ENCODE data around the gene OR5T1.

Gene OR5T1

GRCh38 chr11:56273854-56274253 lies at the start of gene OR5T1:
Gene OR5T1 (plus strand): TSS chr11:56274154. CDS start chr11:56275639, 1,485 bp downstream.
- no peaks in the 10 kb centered on the region for H3K36me3 ChIP-seq (ENCODE audit: insufficient read depth)
- H3K4me3 ChIP-seq (IDR thresholded peaks at IDR 0.05; ENCODE audit: insufficient read depth, low read depth, low read length) = no peak within 1 kb of the TSS
- H3K4me1 ChIP-seq (ENCODE audit: low read depth, poor library complexity, severe bottlenecking) = no peaks in the 10 kb centered on the region
- no peak within 1 kb of the TSS for H3K27ac ChIP-seq
- no peaks in the 10 kb centered on the region for H3K79me2 ChIP-seq (ENCODE audit: insufficient read depth, low read depth)
- TF ChIP-seq CTCF (conservative IDR thresholded peaks at IDR 0.05; ENCODE audit: low read depth, low read length) = no peak
- no peaks in the 10 kb centered on the region for H4K20me1 ChIP-seq (ENCODE audit: insufficient read depth)
- no peak within 1 kb of the TSS for H3K4me2 ChIP-seq
- no peaks in the 10 kb centered on the region for H3K27me3 ChIP-seq (ENCODE audit: insufficient read depth, low read depth)
- H2AFZ ChIP-seq (ENCODE audit: low read depth) = no peak within 1 kb of the TSS
- no peak within 1 kb of the TSS for H3K9ac ChIP-seq

- Histone ChIP-seq H3K9ac (no peak within 1 kb of the TSS), H3K27me3 (ENCODE audit: insufficient read depth, low read depth) (no peaks in the 10 kb centered on the region)
- TF ChIP-seq CTCF (conservative IDR thresholded peaks at IDR 0.05; ENCODE audit: low read depth, low read length) = no peak
Measured at GRCh38 chr11:56234155-56234554, 39.8 kb upstream of the OR5T1 start, which contains the start of gene OR5T2. Gene OR5T2 (minus strand): TSS chr11:56234255. CDS start chr11:56233062, 1,193 bp downstream.

GRCh38 chr11:56251954-56252353 lies 22.0 kb upstream of the OR5T1 start, which contains the start of gene OR5T3:
Gene OR5T3 (plus strand): TSS chr11:56252254. CDS start chr11:56252254, 0 bp downstream.
- Histone ChIP-seq H2AFZ (ENCODE audit: low read depth) (no peak within 1 kb of the TSS), H3K79me2 (ENCODE audit: insufficient read depth, low read depth) (no peaks in the 10 kb centered on the region), H3K27me3 (ENCODE audit: insufficient read depth, low read depth) (no peaks in the 10 kb centered on the region), H3K4me2 (no peak within 1 kb of the TSS), H3K4me1 (ENCODE audit: low read depth, poor library complexity, severe bottlenecking) (peaks cover 7% of the 10 kb centered on the region), H4K20me1 (ENCODE audit: insufficient read depth) (no peaks in the 10 kb centered on the region), H3K36me3 (ENCODE audit: insufficient read depth) (no peaks in the 10 kb centered on the region), H3K27ac (no peak within 1 kb of the TSS), H3K4me3 (IDR thresholded peaks at IDR 0.05; ENCODE audit: insufficient read depth, low read depth, low read length) (no peak within 1 kb of the TSS), H3K9ac (no peak within 1 kb of the TSS)
- no peak for TF ChIP-seq CTCF (conservative IDR thresholded peaks at IDR 0.05; ENCODE audit: low read depth, low read length)

More at GRCh38 chr11:56234155-56234554, 39.8 kb upstream of the OR5T1 start, which contains the start of gene OR5T2:
- no peak within 1 kb of the TSS for H3K4me2 ChIP-seq
- no peaks in the 10 kb centered on the region for H3K79me2 ChIP-seq (ENCODE audit: insufficient read depth, low read depth)
- no peaks in the 10 kb centered on the region for H3K4me1 ChIP-seq (ENCODE audit: low read depth, poor library complexity, severe bottlenecking)
- H2AFZ ChIP-seq (ENCODE audit: low read depth) = no peak within 1 kb of the TSS
- H3K36me3 ChIP-seq (ENCODE audit: insufficient read depth) = no peaks in the 10 kb centered on the region
- H3K4me3 ChIP-seq (IDR thresholded peaks at IDR 0.05; ENCODE audit: insufficient read depth, low read depth, low read length) = no peak within 1 kb of the TSS
- no peak within 1 kb of the TSS for H3K27ac ChIP-seq
- no peaks in the 10 kb centered on the region for H4K20me1 ChIP-seq (ENCODE audit: insufficient read depth)

GRCh38 chr11:56271092-56271491 lies 2.9 kb upstream of the OR5T1 start:
- TF ChIP-seq CTCF (conservative IDR thresholded peaks at IDR 0.05; ENCODE audit: low read depth, low read length) = no peak
- Histone ChIP-seq H3K27me3 (ENCODE audit: insufficient read depth, low read depth) (no peaks in the 10 kb centered on the region), H3K4me1 (ENCODE audit: low read depth, poor library complexity, severe bottlenecking) (no peaks in the 10 kb centered on the region), H3K4me3 (IDR thresholded peaks at IDR 0.05; ENCODE audit: insufficient read depth, low read depth, low read length) (no peak overlapping the region), H3K27ac (no peak overlapping the region), H3K79me2 (ENCODE audit: insufficient read depth, low read depth) (no peaks in the 10 kb centered on the region), H3K4me2 (no peak overlapping the region), H3K9ac (no peak overlapping the region), H2AFZ (ENCODE audit: low read depth) (no peak overlapping the region), H4K20me1 (ENCODE audit: insufficient read depth) (no peaks in the 10 kb centered on the region), H3K36me3 (ENCODE audit: insufficient read depth) (no peaks in the 10 kb centered on the region)

All from KMS-11 (cell line).